GM18870 (cell line): ENCODE measurements around the gene PCED1B.

ENCODE experiments used
- ATAC-seq: cut with Tn5 transposase; IDR thresholded peaks from one replicate; pipeline ENCODE4 v1.9.1; 2021; ENCODE audit warnings: moderate library complexity; ENCODE audit not compliant: unreplicated experiment

Gene PCED1B

DNA sequence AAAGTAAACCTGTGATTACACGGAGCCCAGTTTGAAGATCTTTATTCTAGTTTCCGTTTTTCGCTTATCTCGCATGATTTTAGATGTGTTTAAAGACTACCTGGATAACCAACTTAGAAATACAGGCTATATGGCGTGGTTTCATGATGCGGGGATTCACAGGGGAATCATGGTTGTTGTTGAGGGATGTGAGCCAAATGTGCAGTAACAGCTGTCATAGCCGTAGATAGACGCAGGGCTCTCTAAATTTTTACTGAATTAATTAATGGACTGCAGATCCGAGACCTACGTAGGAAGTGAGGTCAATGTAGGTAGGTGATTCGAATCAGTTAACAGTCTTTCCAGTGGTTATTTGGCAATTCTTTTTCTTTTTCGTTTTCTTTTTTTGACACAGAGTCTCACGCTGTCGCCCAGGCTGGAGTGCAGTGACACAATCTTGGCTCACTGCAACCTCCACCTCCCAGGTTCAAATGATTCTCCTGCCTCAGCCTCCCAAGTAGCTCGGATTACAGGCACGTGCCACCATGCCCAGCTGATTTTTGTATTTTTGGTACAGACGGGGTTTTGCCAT, 145.2 kb downstream of the PCED1B start:
- ATAC-seq = no peak

DNA sequence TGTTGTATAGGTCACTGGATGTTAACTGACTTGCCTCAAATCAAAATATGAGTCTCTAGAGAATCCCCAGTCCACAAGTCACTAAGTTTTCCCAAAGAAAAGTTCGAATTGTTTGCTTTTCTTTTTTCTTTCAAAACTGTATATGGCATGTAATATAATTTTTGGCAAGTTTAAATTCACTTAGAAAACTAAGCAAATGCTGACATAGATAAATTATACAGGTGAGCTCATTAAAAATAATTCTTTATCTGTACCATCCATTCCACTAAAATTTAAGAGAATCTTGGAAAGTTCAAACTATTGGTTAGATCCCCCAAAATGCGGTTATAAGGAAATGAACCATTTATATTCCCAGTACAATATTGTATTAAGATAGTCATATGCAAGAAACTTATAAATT, 145.9 kb downstream of the PCED1B start:
- ATAC-seq = no peak

DNA sequence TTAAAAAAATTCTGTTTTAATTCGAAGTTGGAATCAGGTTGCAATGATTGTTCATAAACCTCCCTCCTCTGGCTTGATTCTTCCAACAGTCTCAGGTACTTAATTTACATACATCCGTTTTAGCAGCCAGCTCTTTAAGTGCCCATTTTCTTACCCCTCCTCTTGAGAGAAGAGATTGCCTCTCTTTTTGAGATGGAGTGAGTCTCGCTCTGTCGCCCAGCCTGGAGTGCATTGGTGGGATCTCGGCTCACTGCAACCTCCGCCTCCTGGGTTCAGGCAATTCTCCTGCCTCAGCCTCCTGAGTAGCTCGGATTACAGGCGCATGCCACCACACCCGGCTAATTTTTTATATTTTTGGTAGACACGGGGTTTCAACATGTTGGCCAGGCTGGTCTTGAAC, 146.8 kb downstream of the PCED1B start:
- no peak for ATAC-seq

DNA sequence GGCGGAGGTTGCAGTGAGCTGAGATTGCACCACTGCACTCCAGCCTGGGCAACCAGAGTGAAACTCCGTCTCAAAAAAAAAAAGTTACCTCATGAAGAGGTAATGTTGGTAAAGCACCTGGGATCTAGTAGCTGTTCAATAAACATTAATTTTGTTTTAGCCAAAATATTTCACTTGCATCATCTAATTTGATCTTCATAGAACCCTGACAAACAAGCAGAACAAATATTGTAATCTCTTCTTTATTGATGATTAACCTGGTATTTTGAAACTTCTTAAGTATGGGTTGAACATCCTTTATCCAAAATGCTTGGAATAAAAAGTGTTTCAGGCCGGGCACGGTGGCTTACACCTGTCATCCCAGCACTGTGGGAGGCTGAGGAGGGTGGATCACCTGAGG, 149.4 kb downstream of the PCED1B start:
- no peak for ATAC-seq

DNA sequence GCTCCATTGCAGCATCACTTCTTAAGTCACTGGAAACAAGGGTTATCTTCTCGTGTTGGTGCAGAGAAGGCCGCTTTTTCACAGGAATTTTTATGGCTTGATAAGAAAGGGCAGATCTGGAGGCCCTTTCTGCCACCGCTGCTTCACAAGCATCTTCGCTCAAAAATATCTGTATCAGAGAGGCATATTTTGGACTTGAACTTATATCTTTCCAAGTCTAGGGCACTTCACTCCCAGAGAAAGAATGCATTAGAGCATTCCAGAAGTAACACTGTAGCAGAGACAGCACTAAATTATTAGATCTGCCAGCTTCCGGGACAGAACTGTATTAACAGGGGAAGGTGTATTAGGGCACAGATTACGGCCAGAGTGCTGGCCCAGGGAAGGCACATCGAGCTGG, 152.0 kb downstream of the PCED1B start:
- no peak for ATAC-seq

GRCh38 chr12:47234576-47235141, 155.2 kb downstream of the PCED1B start:
- no peak for ATAC-seq

DNA sequence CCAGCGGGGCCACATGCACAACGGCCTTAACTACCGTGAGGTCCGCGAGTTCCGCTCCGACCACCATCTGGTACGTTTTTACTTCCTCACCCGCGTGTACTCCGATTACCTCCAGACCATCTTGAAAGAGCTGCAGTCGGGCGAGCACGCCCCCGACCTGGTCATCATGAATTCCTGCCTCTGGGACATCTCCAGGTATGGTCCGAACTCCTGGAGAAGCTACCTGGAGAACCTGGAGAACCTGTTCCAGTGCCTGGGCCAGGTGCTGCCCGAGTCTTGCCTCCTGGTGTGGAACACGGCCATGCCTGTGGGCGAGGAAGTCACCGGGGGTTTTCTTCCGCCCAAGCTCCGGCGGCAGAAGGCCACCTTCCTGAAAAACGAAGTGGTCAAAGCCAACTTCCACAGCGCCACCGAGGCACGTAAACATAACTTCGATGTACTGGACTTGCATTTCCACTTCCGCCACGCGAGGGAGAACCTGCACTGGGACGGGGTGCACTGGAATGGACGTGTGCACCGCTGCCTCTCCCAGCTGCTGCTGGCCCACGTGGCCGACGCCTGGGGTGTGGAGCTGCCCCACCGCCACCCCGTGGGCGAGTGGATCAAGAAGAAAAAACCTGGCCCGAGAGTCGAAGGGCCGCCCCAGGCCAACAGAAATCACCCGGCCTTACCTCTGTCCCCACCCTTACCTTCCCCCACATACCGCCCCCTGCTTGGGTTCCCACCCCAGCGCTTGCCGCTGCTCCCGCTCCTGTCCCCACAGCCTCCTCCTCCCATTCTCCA, 156.0 kb downstream of the PCED1B start:
- no peak for ATAC-seq

- no peak for ATAC-seq
Observed at GRCh38 chr12:47236109-47236714, 156.8 kb downstream of the PCED1B start.

GRCh38 chr12:47237751-47238211, 158.4 kb downstream of the PCED1B start:
- ATAC-seq = no peak

- no peak for ATAC-seq
Observed at GRCh38 chr12:47238669-47239114, 159.3 kb downstream of the PCED1B start.

DNA sequence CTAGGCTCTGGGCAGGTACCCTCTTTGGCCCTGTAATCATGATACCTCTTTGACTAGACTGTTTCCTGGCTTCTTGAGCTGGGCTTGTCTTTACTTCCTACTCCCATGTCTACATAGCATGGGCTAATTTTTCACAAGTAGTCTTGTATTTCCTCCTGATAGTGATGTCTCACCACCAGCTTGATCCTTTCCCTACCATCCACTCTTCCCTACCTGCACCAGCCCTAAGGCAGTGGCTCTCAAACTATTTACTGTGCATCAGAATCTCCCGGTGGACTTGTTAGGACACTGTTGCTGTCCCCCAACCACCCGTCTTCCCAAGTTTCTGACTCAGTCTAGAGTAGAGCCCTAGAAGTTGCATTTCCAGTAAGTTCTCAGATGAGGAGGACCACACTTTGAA, 163.0 kb downstream of the PCED1B start:
- ATAC-seq = no peak

DNA sequence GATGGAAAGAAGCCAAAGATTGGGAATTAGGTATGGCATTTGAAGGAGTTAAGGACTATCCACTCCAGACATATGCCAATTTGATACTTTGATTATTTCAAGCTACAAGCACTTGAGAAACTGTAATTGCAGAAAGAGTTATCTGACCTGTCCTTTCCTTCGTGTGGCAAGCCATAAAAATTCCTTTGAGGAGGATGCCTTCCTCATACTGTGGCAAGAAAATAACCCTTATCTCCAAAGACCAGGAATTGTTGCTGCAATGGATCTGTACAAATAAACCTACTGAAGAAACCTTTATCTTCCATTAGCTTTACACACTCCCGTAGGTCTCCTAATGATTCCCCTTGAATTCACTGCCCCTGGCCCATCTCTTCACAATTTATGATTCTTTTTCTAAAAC, 165.4 kb downstream of the PCED1B start:
- no peak for ATAC-seq

DNA sequence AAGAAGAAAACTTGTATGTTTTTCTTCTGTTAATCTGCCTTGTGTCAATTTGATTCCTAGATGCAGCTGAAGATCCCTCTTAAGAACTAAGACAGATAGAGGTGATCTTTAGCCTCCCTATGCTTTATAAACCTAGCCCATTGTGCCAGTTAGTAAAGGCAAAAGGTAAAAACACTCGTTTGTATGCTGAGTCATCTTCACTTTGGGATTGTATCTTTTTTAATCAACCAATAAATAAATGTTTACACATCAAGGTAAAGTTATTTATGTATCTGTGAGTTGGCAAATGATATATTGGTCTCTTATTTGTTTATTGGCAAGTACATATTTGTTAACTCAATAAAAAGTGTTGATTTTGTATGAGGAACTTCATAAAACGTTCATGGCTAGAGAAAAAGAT, 166.2 kb downstream of the PCED1B start:
- ATAC-seq = no peak

DNA sequence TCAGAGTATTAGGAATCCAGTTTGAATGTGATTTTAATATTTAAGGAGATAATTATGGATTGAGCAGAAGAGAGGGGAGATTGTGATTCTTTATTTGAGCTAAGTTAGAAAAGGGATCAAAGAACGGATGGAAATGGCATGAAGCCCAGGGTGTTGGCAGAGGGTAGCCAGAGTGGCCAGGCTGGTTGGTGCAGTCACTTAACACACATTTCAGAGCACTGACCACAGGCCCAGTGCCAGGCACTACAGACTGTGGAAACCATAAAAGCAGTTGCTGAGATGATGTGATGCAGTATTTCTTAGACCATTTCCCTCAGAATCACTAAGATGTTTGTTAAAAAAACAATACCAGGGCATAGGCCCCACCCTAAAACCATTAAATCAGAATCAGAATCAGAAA, 168.0 kb downstream of the PCED1B start:
- no peak for ATAC-seq

GRCh38 chr12:47249082-47249481, 169.7 kb downstream of the PCED1B start:
- no peak for ATAC-seq

- no peak for ATAC-seq
Observed at GRCh38 chr12:47249719-47250357, 170.4 kb downstream of the PCED1B start.

- ATAC-seq = no peak
Observed at GRCh38 chr12:47251919-47252318, 172.5 kb downstream of the PCED1B start.

DNA sequence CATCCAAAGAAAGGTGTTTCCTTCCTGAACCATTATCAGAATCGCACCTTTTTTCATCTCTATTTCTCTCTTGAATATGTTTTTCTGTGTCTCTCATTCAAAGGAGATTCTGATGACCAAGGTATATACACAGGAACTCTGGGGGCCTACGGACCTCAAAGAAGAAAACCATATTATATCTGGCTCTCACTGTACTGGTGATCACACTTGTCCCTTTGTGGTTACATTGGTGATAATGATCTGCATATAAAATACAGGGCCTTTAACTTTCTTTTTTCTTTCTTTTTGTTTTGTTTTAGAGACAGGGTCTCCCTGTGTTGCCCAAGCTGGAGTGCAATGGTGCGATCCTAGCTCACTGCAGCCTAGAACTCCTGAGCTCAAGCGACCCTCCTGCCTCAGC, 185.5 kb downstream of the PCED1B start:
- no peak for ATAC-seq

GRCh38 chr12:47265391-47265790, 186.0 kb downstream of the PCED1B start:
- no peak for ATAC-seq

- no peak for ATAC-seq
Observed at GRCh38 chr12:47267571-47267970, 188.2 kb downstream of the PCED1B start.
